OCI-LY1 (cell line): Measurements from ENCODE around the gene KIZ.

Experiments used
- H2AFZ ChIP-seq: fragments of 200-600 bp; sonication (generic), shearing (Covaris generic); 2 replicates; pipeline ENCODE4 v1.6.0; 2014; ENCODE audit warnings: antibody characterized with exemption, mild to moderate bottlenecking, low read length
- H3F3A ChIP-seq: fragments of 200-600 bp; sonication (generic), shearing (Covaris generic); 2 replicates; pipeline ENCODE4 v1.6.0; 2014; ENCODE audit warnings: mild to moderate bottlenecking, antibody characterized with exemption, low read length, moderate library complexity; ENCODE audit not compliant: insufficient read depth
- H3K27ac ChIP-seq: fragments of 200-600 bp; sonication (generic); 2 replicates; pipeline ENCODE4 v1.5.1; 2014; ENCODE audit warnings: low read length, mixed run types, mild to moderate bottlenecking, low read depth; ENCODE audit not compliant: poor library complexity, severe bottlenecking
- H3K27me3 ChIP-seq: fragments of 200-600 bp; sonication (generic); 2 replicates; pipeline ENCODE4 v1.6.0; 2014; ENCODE audit warnings: antibody characterized with exemption, mild to moderate bottlenecking, low read length, moderate library complexity; ENCODE audit not compliant: insufficient read depth
- H3K36me3 ChIP-seq: fragments of 200-600 bp; sonication (generic); 2 replicates; pipeline ENCODE4 v1.6.1; 2014; ENCODE audit warnings: mild to moderate bottlenecking, antibody characterized with exemption, low read length, moderate library complexity, mixed read lengths; ENCODE audit not compliant: insufficient read depth
- H3K4me1 ChIP-seq: fragments of 200-600 bp; sonication (generic); 2 replicates; pipeline ENCODE4 v1.5.1; 2014; ENCODE audit warnings: mild to moderate bottlenecking, low read length, moderate library complexity; ENCODE audit not compliant: insufficient read depth, severe bottlenecking
- H3K4me2 ChIP-seq: fragments of 200-600 bp; sonication (generic), shearing (Covaris generic); 2 replicates; pipeline ENCODE4 v1.6.1; 2014; ENCODE audit warnings: low read length
- H3K4me3 ChIP-seq: fragments of 200-600 bp; sonication (generic); 2 replicates; pipeline ENCODE4 v1.5.1; 2014; ENCODE audit warnings: low read length, low read depth, mild to moderate bottlenecking, mixed read lengths; ENCODE audit not compliant: poor library complexity, severe bottlenecking
- H3K79me2 ChIP-seq: fragments of 200-600 bp; shearing (Covaris generic); 2 replicates; pipeline ENCODE4 v1.6.1; 2016; ENCODE audit warnings: mixed run types, low read length, mixed read lengths; ENCODE audit not compliant: insufficient read depth
- H3K9ac ChIP-seq: fragments of 200-600 bp; sonication (generic), shearing (Covaris generic); 2 replicates; pipeline ENCODE4 v1.6.1; 2014; ENCODE audit warnings: mild to moderate bottlenecking, low read length, mixed read lengths
- H3K9me2 ChIP-seq: fragments of 200-600 bp; sonication (generic), shearing (Covaris generic); 2 replicates; pipeline ENCODE4 v1.6.1; 2014; ENCODE audit warnings: low read depth, mild to moderate bottlenecking, low read length, mixed read lengths
- H3K9me3 ChIP-seq: fragments of 200-600 bp; shearing (Covaris generic); 2 replicates; pipeline ENCODE4 v1.6.1; 2014; ENCODE audit warnings: low read length, mixed read lengths
- H4K20me1 ChIP-seq: fragments of 200-600 bp; sonication (generic), shearing (Covaris generic); 2 replicates; pipeline ENCODE4 v1.6.0; 2016; ENCODE audit warnings: mild to moderate bottlenecking, low read length; ENCODE audit not compliant: insufficient read depth
- EZH2 ChIP-seq: fragments of 200-600 bp; sonication (generic), shearing (Covaris generic); IDR thresholded peaks from 2 replicates; pipeline ENCODE4 v1.8.0; 2017; ENCODE audit warnings: borderline replicate concordance, mixed run types, mild to moderate bottlenecking, antibody characterized with exemption, low read length, moderate library complexity, mixed read lengths
- TF ChIP-seq, protein P1 (sequence below): fragments of 200-600 bp; sonication (generic), shearing (Covaris generic); IDR thresholded peaks from 2 replicates; pipeline ENCODE4 v1.5.1; 2017; ENCODE audit warnings: mild to moderate bottlenecking, antibody characterized with exemption, low read length, moderate library complexity, mixed read lengths

KIZ gene

DNA sequence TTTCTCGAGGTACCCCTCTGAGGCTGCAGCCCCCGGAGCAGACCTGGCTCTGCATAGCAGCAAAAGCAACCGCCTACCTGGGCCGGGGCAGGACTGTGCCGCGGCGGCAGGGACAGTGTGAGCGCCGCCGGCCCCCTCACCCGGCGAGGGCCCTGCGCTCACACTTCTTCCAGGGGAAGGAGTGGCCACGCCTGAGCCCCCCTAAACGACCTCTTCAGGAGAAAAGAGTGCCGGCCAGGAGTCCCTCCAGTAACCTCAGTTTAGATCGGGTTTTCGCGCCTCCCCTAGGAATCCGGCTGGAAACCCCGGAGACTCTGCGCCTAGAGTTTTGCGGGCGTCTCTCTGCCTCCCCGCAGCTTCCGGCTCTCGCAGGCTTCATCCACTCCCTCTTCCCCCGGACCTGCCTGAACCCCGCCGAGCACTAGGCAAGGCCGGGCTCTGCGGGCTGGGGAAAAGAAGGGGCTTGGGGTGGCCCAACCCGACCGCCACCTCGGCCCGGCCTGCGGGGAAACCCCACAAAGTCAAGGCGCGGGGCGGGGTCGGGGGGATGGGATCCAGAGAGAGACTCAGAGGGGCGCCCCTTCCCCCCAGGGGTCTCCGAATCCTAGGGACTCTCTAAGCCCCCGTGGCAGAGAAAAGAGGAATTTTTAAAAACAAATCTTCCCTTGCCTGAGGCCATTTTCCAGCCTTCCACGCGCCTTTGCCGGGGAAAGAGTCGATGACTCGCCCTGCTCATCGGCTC is 20.3 kb upstream of the KIZ start:
- Histone ChIP-seq H3F3A (no peaks in the 10 kb centered on the region), H2AFZ (no peak overlapping the region), H3K9ac (no peak overlapping the region), H3K4me3 (no peak overlapping the region), H3K27ac (no peak overlapping the region), H3K27me3 (0 out of 2 replicates have a peak, but pooled peaks cover 5% of the 10 kb centered on the region), H4K20me1 (no peaks in the 10 kb centered on the region), H3K36me3 (no peaks in the 10 kb centered on the region), H3K79me2 (no peaks in the 10 kb centered on the region), H3K4me2 (no peak overlapping the region), H3K4me1 (peaks cover 9% of the 10 kb centered on the region), H3K9me2 (no peaks in the 10 kb centered on the region), H3K9me3 (no peaks in the 10 kb centered on the region)
- TF ChIP-seq, protein P1, sequence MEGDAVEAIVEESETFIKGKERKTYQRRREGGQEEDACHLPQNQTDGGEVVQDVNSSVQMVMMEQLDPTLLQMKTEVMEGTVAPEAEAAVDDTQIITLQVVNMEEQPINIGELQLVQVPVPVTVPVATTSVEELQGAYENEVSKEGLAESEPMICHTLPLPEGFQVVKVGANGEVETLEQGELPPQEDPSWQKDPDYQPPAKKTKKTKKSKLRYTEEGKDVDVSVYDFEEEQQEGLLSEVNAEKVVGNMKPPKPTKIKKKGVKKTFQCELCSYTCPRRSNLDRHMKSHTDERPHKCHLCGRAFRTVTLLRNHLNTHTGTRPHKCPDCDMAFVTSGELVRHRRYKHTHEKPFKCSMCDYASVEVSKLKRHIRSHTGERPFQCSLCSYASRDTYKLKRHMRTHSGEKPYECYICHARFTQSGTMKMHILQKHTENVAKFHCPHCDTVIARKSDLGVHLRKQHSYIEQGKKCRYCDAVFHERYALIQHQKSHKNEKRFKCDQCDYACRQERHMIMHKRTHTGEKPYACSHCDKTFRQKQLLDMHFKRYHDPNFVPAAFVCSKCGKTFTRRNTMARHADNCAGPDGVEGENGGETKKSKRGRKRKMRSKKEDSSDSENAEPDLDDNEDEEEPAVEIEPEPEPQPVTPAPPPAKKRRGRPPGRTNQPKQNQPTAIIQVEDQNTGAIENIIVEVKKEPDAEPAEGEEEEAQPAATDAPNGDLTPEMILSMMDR = no peak
- TF ChIP-seq EZH2 = no peak

DNA sequence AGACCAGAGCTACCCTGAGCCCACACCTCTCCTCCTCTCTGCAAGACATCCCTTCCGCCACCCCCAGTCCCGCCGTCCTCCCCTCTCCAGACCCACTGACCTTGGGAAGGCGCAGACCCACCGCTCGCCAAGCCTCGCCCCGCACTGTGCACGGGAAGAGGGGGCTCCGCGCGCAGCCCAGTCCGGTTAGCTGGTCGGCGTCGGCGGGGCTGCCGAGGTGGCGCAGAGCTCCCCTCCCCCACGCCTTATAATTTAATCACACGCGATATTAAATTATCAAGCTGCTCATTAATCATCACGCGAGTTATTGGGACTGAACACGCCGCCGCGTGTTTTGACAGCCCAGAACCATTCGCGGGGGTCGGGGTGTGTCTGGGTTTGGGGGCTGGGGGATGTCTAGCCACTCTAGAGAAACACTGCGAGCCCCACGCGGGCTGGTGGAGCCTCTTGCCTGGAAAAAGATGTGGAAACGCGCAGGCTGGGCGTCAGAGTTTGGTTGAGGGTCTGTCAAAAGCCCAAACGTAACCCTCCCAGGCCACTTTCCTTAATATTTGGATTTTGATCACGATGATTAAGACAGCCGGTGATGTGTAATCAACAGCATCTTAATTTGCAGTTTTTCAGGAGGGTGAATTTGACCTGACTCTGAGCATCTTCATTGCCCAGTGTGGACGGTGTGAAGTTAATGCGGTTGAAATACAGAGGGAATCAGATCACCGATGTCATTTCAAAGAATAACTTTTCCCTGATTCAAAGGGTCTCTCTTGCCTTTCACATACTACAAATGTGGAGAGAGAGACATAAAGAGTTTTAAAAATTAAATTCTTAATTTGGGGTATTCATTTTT is 19.5 kb upstream of the KIZ start, which contains the start of gene LINC00237:
LINC00237 (minus strand) TSS at position 188 of the 847 bp plus-strand sequence.
- no peaks in the 10 kb centered on the region for H3F3A ChIP-seq
- no peak within 1 kb of the TSS for H2AFZ ChIP-seq
- no peaks in the 10 kb centered on the region for H3K36me3 ChIP-seq
- no peak within 1 kb of the TSS for H3K9ac ChIP-seq
- no peaks in the 10 kb centered on the region for H4K20me1 ChIP-seq
- H3K79me2 ChIP-seq = no peaks in the 10 kb centered on the region
- H3K9me3 ChIP-seq = no peaks in the 10 kb centered on the region
- H3K4me3 ChIP-seq = no peak within 1 kb of the TSS
- no peak within 1 kb of the TSS for H3K4me2 ChIP-seq
- peaks cover 1% of the 10 kb centered on the region for H3K4me1 ChIP-seq
- H3K27me3 ChIP-seq = 0 out of 2 replicates have a peak, but pooled peaks cover 5% of the 10 kb centered on the region
- TF ChIP-seq EZH2 = no peak
- TF ChIP-seq, protein P1 = no peak
- no peaks in the 10 kb centered on the region for H3K9me2 ChIP-seq
- no peak within 1 kb of the TSS for H3K27ac ChIP-seq

DNA sequence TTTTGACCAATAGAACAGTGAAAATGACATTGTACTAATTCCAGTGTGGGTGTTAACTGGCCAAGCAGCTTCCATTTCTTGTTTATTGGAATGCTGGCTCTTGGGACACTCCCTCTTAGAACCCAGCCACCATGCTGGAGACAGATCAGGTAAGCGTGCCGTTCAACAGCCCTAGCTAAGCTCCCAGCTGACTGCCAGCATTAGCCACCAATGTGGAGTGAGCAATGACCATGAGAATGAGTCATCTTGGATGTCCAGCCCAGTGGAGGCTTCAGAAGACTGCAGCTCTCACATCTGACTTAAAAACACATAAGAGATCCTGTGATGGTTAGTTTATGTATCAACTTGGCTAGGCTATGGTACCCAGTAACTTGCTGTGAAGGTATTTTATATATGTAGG is 16.7 kb upstream of the KIZ start:
- Histone ChIP-seq H3K27ac (no peak overlapping the region), H3K27me3 (0 out of 2 replicates have a peak, but pooled peaks cover 5% of the 10 kb centered on the region), H3K9me3 (no peaks in the 10 kb centered on the region), H3K36me3 (no peaks in the 10 kb centered on the region), H4K20me1 (no peaks in the 10 kb centered on the region), H3K4me3 (no peak overlapping the region), H2AFZ (no peak overlapping the region), H3K9ac (no peak overlapping the region), H3K4me2 (no peak overlapping the region), H3K79me2 (no peaks in the 10 kb centered on the region), H3K9me2 (no peaks in the 10 kb centered on the region), H3F3A (no peaks in the 10 kb centered on the region), H3K4me1 (no peaks in the 10 kb centered on the region)
- TF ChIP-seq EZH2 = no peak
- TF ChIP-seq, protein P1 = no peak
